Activated CD4-positive, alpha-beta T cell treated with anti-CD3 and anti-CD28 coated beads, Interleukin-2, amount 50 U/mL, for 48 hours (primary cell): ENCODE measurements around the gene ACKR3.

ENCODE experiments used
- DNase-seq, 2 experiments: peaks; one replicate each; pipeline ENCODE4 v3.0.0-alpha.2; 2020

ACKR3 gene

DNA sequence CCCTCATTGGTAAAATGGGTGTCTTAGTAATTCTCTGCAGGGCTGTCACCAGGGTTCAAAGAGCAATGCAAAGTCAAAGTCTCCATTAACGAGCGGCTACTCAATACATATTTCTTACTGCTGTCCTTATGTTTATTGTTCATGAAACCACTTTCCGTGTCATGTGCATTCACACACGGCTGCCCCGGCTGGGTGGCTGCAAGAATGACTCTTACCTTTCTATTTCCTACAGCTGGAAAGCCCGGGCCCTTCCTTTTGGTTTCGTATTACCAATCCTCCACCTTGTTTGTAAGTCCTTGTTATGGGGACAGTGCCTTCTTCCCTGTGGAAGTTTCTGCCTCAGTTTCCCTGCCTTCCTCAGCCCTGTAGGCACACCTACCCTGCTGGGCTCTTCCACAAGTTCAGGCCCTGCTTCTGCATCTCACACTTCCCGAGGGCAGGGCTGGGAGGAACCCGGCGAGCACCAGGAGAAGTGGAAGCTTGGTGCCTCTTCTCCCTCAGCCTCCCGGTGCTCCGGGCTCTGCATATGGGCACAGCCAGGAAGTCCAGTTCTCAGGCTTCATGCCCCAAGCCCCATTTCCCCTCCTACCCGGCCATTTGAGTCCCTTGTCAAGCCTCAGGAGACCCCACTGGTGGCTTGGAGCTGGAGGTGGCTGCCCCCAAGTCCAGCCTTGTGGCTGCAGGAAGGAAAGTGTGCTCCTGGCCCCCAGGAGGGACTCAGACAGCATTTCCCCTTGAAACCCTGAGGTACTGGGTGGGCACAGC is 18.7 kb upstream of the ACKR3 start:
- peak; percentile 42 to 54 for DNase-seq

DNA sequence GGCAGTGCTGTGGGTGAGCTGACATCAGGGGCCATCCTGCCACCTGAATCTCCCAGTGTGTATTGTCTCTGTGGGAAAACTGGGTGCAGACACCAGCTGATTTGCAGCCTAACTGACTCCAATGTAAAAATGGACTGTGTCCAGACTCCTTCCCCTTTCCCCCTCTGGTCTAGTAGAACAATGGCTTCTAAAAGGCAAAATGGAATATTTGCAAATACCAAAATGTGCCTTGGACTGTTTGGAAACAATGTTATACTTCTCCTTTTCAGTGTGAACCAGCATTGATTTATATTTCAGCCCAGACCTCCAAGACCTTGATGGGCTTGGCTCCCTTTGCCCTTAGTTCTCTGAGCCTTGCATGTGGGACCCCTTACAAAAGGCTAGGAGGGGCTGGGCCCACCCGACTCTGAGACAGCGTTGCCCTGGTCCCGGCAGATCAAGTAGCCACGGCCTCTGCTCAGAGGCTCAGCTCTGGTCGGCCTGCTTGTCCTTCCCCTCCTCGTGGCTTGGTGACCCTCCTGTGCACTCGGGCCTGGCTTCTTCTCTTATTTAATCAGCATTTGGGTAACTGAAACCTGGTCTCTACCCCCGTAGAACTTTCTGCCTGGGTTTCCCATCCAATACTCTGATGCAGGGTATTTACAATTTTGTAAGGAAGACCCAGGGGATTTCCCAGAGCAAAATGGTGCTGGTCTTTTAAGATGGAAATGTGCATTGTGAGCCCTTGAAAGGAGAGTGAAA is 18.0 kb upstream of the ACKR3 start:
- no peak for DNase-seq

DNA sequence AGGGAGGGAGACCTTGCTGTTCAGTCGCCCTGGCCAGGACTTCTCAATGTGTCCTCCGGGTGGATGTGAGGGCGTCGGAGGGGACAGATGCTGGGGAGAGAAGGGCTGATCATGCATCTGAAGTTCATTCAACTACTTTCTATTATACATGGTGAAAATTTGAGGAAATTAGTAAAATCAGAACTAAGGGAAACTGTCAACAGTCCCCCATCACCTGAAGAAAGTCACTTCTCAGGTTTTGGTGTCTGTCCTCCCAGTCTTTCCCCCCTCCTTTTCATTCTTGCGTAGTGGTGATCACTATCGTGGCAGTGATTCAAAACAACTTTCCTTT is 17.4 kb upstream of the ACKR3 start:
- DNase-seq = peak in 1 of 2 experiments; percentile 39

DNA sequence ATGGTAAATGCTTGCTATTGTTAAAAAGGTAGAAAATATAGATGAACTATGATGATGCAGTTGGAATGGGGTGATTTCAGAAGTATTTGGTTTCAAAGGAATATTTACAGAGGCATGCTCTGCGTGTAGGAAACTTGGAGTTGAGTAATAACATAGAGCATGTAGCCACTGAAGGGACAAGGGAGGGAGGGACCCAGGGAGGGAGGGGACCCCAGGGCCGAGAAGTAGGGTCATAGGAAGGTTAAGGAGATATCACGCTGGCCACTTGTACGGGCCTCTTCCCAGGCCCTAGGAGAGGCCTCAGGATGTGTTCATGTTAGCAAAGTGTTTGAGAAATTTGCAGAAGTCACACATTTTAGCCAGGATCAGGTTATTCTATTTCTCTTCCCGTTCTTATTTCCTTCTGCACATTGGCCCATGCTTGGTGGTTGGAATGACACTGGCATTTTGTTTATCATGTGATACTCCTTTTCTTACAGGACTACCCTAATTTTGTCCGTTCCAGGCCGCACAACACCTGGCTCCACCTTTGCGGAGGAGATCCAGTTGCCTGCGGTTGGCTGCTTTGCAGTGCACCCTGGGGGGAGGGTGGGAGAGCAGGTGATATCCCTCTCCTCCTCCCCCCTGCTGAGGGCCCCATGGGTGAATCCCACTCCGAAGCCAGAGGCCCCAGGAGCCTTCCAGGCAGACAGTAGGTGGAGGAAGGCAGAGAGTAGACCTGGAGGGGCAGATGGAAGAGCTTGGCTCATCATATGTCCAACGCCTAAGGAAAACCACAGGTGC is 16.9 kb upstream of the ACKR3 start:
- DNase-seq = no peak

DNA sequence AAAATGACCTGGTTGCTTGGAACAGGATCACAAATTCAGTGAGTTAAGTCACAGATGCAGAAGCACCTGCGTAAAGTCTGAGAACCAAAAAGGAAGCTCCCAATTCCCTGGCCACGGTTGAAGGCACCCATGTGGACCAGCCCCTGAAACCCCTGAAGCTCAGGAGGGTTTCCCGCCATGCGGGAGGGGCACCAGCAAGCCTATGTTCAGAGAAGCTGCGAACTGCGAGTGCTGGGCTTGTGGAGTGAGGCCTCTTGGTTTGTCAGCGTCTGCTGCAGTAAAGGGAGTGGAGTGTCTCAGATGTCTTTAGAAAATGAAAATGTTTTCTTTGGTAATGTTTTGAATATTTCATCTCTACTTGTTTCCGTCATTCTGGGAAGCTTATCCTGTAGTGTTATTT is 16.1 kb upstream of the ACKR3 start:
- no peak for DNase-seq

DNA sequence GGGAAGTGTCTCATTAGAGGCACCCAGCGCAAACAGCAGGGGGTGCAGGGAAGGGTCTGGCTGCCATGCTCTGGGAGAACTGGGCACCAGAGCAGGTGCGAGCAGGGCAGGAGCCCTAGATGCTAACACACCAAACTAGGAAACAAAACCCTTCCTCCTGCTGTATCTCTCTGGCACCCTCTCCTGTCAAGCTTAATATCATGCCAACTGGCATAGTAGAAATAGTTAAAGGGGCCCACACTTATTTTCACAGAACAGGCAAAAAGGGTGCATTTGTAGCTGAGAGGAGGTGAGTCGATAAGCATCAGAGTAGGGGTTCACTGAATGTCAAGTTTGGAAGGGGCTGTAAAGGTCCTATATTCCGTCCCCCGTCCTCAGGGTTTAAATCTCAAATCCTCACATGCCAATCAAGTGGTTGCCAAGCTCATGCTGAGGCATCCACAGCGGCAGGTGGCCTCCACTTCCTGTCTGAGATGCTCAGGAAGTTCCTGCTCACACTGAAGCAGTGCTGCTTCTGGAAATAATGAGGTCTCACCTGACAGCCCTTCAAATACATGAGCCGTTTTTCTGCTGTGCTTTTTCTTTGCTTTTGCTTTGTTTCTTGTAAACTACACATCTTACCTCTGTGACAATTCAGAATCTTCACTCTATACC is 14.9 kb upstream of the ACKR3 start:
- DNase-seq = no peak

DNA sequence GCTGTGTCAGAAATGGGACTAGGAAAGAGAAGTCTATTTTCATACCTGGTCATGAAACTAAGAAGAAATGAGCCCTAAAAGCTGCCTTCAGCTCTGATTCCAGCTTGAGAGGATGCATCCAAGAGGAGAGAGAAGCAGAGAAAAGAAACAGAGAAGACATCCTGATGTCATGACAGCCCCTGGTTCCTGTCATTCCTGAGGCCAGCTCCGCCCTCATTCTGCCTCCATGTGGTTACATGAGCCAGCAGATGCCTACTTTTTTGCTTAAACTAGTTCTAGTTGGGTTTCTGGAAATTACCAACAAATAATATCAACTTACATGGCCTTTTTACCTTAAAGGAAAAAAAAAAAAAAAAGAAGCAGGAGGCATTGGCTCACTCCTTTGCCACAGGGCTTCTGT is 14.1 kb upstream of the ACKR3 start:
- no peak for DNase-seq

DNA sequence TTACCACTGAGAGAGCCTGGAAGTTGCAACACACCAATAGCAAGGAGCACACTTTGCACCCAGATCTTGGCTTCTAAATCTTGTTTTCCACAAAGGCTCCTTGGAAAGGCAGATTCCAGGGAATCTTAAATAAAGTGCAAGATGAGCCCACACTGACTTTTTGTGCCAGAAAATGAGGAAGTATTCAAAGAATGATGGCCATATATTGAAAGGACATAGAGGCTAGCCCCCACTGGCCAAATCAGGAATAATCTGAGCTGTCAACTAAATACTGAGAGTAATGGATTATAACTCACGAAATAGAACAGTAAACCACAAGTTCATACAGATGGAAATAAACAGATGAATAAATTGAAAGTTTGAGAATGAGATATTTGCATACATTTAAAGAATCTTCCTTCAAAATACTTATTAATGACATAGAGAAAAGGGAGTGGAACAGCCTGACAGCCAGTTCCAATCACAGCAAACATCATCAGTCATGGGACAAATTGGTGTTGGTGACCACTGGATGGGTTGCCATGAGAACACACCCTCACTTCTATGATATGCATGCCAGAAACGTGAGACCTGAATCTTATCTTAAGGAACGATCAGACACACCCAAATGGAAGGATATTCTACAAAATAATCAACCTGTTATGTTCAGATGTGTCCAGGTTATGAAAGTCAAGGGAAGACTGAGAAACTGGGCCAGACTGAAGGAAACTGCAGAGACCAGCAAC is 12.2 kb upstream of the ACKR3 start:
- no peak for DNase-seq

DNA sequence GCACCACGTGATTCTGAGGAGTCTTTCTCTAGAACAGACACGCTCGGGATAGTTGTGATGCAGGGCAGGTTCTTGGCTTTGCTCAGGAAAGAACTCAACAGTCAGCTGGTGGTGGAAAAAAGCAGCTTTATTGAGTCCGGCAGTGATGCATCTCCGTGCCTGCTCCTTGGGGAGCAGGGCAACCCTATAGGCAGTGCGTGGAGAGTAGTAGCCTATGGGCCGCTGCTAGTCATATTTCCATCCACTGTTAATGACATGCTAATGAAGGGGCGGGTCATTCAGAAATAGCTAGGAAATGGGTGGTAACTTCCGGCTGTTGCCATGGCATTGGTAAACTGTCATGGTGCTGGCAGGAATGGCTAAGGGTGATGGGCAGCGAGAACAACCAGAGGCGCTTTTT is 11.6 kb upstream of the ACKR3 start:
- DNase-seq = no peak

DNA sequence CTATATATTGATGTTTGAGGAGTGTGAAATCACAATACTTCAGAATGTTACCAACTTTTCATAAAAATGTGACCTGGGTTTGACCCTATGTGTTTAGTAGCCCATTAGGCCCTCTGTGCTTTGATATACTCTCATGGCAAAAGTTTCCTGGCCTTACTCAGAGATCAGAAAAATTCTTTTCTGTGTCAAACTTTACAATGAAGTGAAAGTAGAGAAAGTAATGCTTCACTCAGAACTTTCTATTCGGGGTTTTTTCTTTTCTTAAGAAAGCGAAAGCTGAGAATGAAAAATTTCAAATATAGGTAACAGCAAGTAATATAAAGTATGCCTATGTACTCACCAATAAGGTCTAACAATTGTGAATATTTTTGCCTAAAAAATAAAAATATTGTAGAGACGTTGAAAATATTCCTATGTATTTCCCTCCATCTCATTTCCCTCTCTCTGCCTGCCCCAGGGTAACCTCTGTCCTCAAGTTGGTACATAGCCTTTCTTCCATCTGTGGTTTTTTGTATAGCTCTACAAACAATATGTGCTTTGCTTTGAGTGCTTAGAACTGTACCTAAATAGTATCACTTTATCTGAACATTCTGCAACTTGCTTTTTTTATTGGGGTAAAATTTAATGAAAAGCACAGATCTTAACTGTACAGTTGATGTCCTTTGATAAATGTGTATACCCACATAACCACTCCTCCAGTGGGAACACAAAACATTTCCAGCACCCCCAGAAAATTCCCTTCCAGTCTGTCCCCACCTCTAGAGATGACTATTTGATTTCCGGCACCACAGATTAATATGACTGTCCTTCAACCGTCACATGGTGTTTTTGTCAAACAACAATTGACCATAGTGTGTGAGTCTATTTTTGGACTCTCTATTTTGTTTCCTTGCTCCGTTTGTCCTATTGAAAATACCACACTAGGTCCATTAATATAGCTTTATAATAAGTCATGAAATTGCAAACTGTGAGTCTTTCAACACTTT is 10.3 kb upstream of the ACKR3 start:
- no peak for DNase-seq

DNA sequence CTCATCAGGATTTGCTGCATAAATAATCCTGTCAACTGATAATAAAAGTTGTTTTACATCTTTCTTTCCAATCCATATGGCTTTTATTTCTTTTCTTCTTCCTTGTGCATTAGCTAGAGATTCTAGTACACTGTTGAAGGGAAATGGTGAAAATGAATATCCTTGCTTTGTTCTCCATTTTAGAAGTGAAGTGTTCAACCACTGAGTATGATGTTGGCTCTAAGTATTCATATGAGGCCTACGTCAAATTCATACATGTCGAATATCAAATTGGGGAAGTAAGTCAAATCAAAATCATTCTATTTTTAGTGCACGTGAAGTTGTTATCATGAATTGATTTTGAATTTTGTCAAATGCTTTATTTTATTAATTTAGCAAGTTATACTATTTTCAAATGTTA is 7.8 kb upstream of the ACKR3 start:
- DNase-seq = no peak

DNA sequence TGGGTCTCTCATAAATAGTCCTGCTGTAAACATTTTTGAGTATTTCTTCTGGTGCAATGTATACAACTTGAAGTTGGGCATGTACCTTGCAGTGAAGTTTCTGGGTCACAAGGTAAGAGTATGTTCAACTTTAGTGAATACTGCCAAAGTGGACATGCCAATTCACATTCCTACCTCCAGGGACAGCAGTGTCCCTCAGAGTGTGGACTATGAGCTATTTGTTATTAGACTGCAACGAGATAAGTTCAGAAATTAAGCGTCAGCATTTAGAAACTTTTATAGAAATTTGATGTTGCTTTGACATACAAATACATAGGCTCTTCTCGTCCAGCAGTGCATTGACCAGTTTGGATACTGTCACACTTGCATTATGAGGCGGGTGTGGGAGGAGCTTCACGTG is 7.2 kb upstream of the ACKR3 start:
- DNase-seq = no peak

DNA sequence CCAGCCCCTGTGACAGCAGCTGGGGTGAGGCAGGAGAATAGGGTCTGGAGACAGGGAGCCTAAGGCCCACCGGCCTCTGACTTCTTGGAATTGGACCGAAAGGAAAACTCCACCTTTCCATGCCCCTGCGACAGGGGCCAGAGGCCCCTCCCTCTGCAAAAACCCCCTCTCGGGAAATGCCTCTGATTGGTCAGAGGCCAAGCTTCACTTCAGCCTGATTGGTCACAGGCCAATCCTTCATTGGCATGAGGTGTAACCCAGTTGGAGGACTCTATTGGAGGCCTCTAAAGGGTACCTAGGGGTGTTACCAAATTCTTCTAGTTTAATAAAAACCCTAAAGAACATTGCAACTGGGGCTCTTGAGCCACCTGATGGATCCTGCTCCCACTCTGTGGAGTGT is 5.7 kb upstream of the ACKR3 start:
- no peak for DNase-seq

DNA sequence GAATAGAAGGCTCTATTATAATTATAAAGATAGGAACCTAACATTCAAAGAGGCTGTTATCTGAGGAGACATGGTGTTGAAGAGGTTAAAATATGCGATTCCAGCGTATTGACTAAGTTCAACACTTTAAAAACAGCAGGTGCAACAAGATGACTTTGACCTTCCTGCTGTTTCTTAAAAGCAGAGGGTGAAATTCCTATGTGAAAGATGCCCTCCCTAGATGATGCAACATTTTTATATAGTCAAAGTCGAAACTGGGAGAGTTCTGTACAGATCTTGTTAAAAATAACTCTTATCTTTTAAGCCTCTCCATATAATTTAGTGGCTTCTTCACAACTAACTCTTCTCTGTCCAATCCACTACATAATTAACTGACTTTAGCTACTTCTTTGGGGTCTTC is 4.4 kb upstream of the ACKR3 start:
- no peak for DNase-seq

DNA sequence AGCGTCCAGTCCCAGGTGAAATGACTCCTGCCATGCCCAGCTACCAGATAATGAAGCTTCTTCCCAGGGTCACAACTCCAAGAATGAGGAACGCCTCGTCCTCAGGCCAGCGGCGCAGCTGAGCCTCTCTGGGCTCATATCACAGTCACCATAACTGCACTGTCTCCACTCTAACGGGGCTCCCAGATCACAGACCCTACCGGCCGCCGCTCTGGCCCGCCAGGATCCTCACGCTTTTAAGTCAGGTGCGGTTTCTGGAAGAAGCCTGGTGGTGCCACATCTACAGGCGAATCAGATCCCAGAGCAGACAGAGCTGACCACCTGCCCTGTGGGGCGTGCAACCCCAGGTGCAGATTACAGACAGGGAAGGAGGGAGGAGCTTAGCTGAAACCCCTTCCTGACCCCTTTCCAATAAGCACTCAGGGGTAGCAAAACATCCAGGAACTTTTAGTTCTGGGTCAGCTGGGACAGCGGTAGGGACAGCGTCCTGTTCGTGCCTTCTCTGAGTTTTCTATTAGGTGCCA is 3.7 kb upstream of the ACKR3 start:
- DNase-seq = no peak

DNA sequence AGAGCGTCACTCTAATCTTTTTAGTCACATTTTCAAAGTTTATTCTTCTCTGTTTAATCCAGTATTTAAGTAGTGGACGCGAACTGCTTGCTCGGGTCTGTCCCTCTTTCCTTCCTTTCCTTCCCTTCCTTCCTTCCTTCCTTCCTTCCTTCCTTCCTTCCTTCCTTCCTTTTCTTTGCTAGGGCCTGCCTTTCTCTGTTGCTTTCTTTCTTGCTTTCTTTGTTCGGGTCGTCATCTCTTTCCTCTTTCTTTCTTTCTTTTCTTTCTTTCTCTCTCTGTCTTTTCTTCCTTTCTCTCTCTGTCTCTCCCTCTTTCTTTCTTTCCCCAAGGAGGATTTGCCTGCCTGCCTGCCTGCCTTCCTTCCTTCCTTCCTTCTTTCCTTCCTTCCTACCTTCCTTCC is 3.0 kb upstream of the ACKR3 start:
- DNase-seq = no peak

DNA sequence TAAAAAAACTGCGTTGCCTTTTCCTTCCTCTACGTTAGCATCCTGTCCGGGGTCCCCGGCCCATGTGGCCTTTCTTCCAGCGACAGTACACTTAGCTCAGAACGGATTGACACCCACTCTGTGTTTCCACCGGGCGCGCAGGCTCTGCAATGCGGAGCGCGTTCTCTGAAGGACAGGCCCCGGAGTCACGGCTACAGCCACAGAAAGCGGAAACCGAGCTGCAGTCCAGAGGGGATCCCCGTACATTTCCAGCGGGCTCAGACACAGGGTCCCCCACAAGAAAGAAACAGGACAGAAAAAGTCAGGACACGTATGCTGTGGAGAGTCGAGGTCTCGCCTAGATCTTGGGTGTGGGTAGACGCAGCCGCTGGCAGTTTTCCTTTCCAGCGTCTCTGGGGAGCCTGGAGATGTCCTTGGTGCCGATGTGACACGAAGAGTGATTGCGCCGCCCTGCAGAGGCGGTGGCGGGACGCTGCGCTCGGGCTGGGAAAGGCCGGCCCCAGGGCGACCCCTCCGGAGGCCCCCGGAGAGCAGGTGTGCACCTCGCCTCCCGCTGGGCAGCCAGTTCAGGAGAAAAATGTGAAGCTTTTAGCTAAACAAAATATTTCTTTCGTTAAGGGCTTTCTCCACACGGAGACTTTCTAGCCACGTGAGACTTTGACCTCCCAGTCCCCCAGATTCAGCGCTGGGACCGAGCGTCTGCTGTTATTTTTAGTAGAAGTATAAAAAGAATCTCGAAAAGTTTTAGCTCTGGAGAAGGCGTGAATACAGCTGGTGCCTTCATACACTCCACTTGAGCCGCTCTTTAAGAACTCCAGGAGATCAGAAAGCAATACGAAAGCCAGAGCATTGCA is 1.3 kb upstream of the ACKR3 start:
- peak; percentile 30 to 55 for DNase-seq

DNA sequence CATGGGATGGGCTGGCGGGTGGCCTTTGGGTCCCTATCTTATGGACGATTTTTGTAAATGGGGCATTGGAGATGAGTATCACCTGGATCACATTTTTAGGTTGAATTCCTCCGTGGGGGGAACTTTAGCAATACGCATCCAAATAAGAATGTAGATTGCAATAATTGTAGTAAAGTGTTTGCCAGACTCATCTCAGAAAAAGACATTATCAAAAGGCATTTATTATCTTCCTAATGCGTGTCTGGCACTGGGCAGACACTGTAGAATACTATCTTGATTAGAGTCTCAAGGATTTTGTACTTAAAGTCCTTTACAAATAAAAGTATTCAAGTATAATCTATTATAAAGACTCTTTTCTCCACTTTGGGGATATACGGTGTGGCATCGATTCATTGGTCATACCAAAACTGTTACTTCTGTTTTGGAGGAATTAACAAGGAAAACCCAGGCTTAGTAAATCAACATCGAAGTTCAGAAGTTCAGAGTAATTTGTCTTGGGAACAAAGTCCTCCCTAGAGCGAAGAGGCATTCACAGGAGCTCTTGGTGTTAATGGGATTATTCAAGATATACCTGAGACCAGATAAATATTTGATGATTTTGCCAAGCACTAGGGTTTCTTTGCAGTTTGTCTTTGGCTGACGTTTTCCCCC is 578 bp upstream of the ACKR3 start:
- no peak for DNase-seq

DNA sequence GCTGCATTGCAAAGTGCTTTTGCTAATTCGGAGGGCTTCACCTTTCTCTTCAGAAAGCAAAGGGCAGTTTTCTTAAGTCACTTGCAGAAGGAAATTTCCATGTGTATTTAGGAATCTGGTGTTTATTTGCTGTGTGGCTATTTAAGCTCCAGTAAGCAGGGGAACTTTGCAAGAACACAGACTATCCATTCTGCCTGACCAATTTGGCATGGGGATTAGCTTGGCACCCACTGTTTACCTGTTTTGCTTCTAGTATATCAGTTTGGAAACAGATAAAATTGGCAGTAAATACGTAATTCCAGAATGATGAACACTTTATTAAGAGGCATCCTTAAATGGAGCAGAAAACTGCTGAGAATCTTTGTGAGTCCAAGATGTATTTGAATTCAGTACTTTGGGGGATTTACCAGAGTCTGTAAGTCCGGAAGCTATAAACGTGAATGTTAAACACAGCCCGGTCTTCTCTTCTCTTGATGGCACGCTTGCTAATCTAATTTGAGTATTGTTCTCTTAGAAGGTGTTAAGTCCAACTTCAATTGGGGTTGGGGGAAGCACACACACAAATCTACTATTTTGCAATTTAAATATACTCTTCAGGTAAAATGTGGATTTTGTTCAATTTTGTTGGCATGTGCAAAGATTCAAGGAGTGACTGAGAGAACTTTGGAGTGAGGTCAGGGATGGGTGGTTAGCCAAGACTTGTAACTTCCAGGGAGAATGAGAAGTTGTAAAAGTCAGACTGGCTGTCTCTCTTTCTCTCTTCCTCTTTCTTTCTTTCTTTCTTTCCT is 650 bp downstream of the ACKR3 start:
- DNase-seq = no peak
